ENCODE data around the gene SLC30A10. TPM values are rescaled to one million over a fixed set of nuclear protein-coding genes. Genes with fewer than 3 reads are reported as not detected.
"Not testable (repeated sequence)": the region's sequence is repeated elsewhere in the genome, so short reads cannot be mapped to it uniquely, and the experiment has no call there.

Gene SLC30A10
- total RNA-seq, 1 donor from 2014 or later, result not detected

- no peak for TF ChIP-seq CTCF (IDR thresholded peaks at IDR 0.05; ENCODE audit: insufficient read depth, low read length, severe bottlenecking)
- DNase-seq (ENCODE audit: low read depth) (no peak), FAIRE-seq (no peak)
- Histone ChIP-seq H3K4me3 (ENCODE audit: low read depth, low read length) (no peak overlapping the region), H3K27me3 (ENCODE audit: control insufficient read depth, insufficient read depth, low read length) (no peaks in the 10 kb centered on the region), H3K36me3 (ENCODE audit: control insufficient read depth, insufficient read depth, low read length) (no peaks in the 10 kb centered on the region)
Measured at GRCh38 chr1:219882755-219883154, 45.6 kb downstream of the SLC30A10 start.

GRCh38 chr1:219882096-219882495 lies 46.3 kb downstream of the SLC30A10 start:
- no peak for FAIRE-seq
- no peaks in the 10 kb centered on the region for H3K36me3 ChIP-seq (ENCODE audit: control insufficient read depth, insufficient read depth, low read length)
- no peak overlapping the region for H3K4me3 ChIP-seq (ENCODE audit: low read depth, low read length)
- DNase-seq (ENCODE audit: low read depth), result no peak
- no peaks in the 10 kb centered on the region for H3K27me3 ChIP-seq (ENCODE audit: control insufficient read depth, insufficient read depth, low read length)
- no peak for TF ChIP-seq CTCF (IDR thresholded peaks at IDR 0.05; ENCODE audit: insufficient read depth, low read length, severe bottlenecking)

- Histone ChIP-seq H3K27me3 (ENCODE audit: control insufficient read depth, insufficient read depth, low read length) (no peaks in the 10 kb centered on the region), H3K4me3 (ENCODE audit: low read depth, low read length) (no peak overlapping the region), H3K36me3 (ENCODE audit: control insufficient read depth, insufficient read depth, low read length) (no peaks in the 10 kb centered on the region)
- FAIRE-seq (peak; percentile 18), DNase-seq (ENCODE audit: low read depth) (no peak)
- TF ChIP-seq CTCF (IDR thresholded peaks at IDR 0.05; ENCODE audit: insufficient read depth, low read length, severe bottlenecking), result no peak
Measured at GRCh38 chr1:219880765-219881457, 47.4 kb downstream of the SLC30A10 start.

- DNase-seq (ENCODE audit: low read depth) (no peak), FAIRE-seq (no peak)
- H3K36me3 ChIP-seq (ENCODE audit: control insufficient read depth, insufficient read depth, low read length), result no peaks in the 10 kb centered on the region
- TF ChIP-seq CTCF (IDR thresholded peaks at IDR 0.05; ENCODE audit: insufficient read depth, low read length, severe bottlenecking), result peak; percentile 10
- H3K27me3 ChIP-seq (ENCODE audit: control insufficient read depth, insufficient read depth, low read length), result no peaks in the 10 kb centered on the region
- no peak overlapping the region for H3K4me3 ChIP-seq (ENCODE audit: low read depth, low read length)
Measured at GRCh38 chr1:219876798-219877209, 51.6 kb downstream of the SLC30A10 start.

GRCh38 chr1:219875860-219876259 lies 52.5 kb downstream of the SLC30A10 start:
- H3K36me3 ChIP-seq (ENCODE audit: control insufficient read depth, insufficient read depth, low read length), result no peaks in the 10 kb centered on the region
- TF ChIP-seq CTCF (IDR thresholded peaks at IDR 0.05; ENCODE audit: insufficient read depth, low read length, severe bottlenecking), result no peak
- H3K4me3 ChIP-seq (ENCODE audit: low read depth, low read length), result no peak overlapping the region
- no peak for FAIRE-seq
- no peaks in the 10 kb centered on the region for H3K27me3 ChIP-seq (ENCODE audit: control insufficient read depth, insufficient read depth, low read length)
- no peak for DNase-seq (ENCODE audit: low read depth)

GRCh38 chr1:219872538-219872937 lies 55.8 kb downstream of the SLC30A10 start:
- not testable (repeated sequence) for FAIRE-seq; H3K4me3 ChIP-seq (ENCODE audit: low read depth, low read length); DNase-seq (ENCODE audit: low read depth); H3K27me3 ChIP-seq (ENCODE audit: control insufficient read depth, insufficient read depth, low read length); H3K36me3 ChIP-seq (ENCODE audit: control insufficient read depth, insufficient read depth, low read length)

Measured in bronchial epithelial cell (primary cell).